BLaER1 (cell line): Measurements from ENCODE around the gene LCE7A.

ENCODE experiments used
- H3K27ac ChIP-seq: shearing (Covaris generic); formaldehyde crosslinking; 2 replicates; pipeline ENCODE4 v1.8.1; 2022
- H3K27me3 ChIP-seq: shearing (Covaris generic); formaldehyde crosslinking; 2 replicates; pipeline ENCODE4 v1.8.1; 2022
- H3K36me3 ChIP-seq: shearing (Covaris generic); formaldehyde crosslinking; 2 replicates; pipeline ENCODE4 v1.8.1; 2022
- H3K4me1 ChIP-seq: shearing (Covaris generic); formaldehyde crosslinking; 2 replicates; pipeline ENCODE4 v1.8.1; 2022
- H3K4me2 ChIP-seq: shearing (Covaris generic); formaldehyde crosslinking; 2 replicates; pipeline ENCODE4 v1.8.1; 2022
- H3K4me3 ChIP-seq: shearing (Covaris generic); formaldehyde crosslinking; 2 replicates; pipeline ENCODE4 v1.8.1; 2022
- H3K9ac ChIP-seq: shearing (Covaris generic); formaldehyde crosslinking; 2 replicates; pipeline ENCODE4 v1.8.1; 2022
- H3K9me3 ChIP-seq: shearing (Covaris generic); formaldehyde crosslinking; 2 replicates; pipeline ENCODE4 v1.8.1; 2022
- H4K20me1 ChIP-seq: shearing (Covaris generic); formaldehyde crosslinking; 2 replicates; pipeline ENCODE4 v1.8.1; 2022
- Cebpa-rat ChIP-seq: shearing (Covaris generic); IDR thresholded peaks from 2 replicates; pipeline ENCODE4 v1.8.1; 2022

LCE7A gene

GRCh38 chr1:152860129-152860528 lies 333 bp downstream of the LCE7A start:
- no peak overlapping the region for H3K4me3 ChIP-seq
- no peak for TF ChIP-seq Cebpa-rat
- H3K9ac ChIP-seq: no peak overlapping the region
- H3K27me3 ChIP-seq: no peaks in the 10 kb centered on the region
- no peaks in the 10 kb centered on the region for H3K9me3 ChIP-seq
- no peak overlapping the region for H3K27ac ChIP-seq
- no peaks in the 10 kb centered on the region for H3K4me1 ChIP-seq
- H3K36me3 ChIP-seq: no peaks in the 10 kb centered on the region
- H4K20me1 ChIP-seq: no peaks in the 10 kb centered on the region
- no peak overlapping the region for H3K4me2 ChIP-seq

GRCh38 chr1:152861374-152861773 lies 1.6 kb downstream of the LCE7A start:
- no peaks in the 10 kb centered on the region for H3K4me1 ChIP-seq
- no peaks in the 10 kb centered on the region for H3K27me3 ChIP-seq
- no peaks in the 10 kb centered on the region for H3K9me3 ChIP-seq
- no peak for TF ChIP-seq Cebpa-rat
- H4K20me1 ChIP-seq: no peaks in the 10 kb centered on the region
- no peaks in the 10 kb centered on the region for H3K36me3 ChIP-seq
- H3K4me2 ChIP-seq: no peak overlapping the region
- no peak overlapping the region for H3K9ac ChIP-seq
- no peak overlapping the region for H3K4me3 ChIP-seq
- H3K27ac ChIP-seq: no peak overlapping the region

- Histone ChIP-seq H3K4me1 (no peaks in the 10 kb centered on the region), H3K36me3 (no peaks in the 10 kb centered on the region), H3K9ac (no peak overlapping the region), H3K4me2 (no peak overlapping the region), H3K9me3 (no peaks in the 10 kb centered on the region), H4K20me1 (no peaks in the 10 kb centered on the region), H3K27ac (no peak overlapping the region), H3K4me3 (no peak overlapping the region), H3K27me3 (no peaks in the 10 kb centered on the region)
- no peak for TF ChIP-seq Cebpa-rat
Measured at GRCh38 chr1:152864443-152864842, 4.6 kb downstream of the LCE7A start.

GRCh38 chr1:152866321-152866720 lies 6.5 kb downstream of the LCE7A start:
- H3K27me3 ChIP-seq: no peaks in the 10 kb centered on the region
- no peaks in the 10 kb centered on the region for H4K20me1 ChIP-seq
- no peaks in the 10 kb centered on the region for H3K36me3 ChIP-seq
- H3K9me3 ChIP-seq: no peaks in the 10 kb centered on the region
- H3K9ac ChIP-seq: no peak overlapping the region
- no peak overlapping the region for H3K4me3 ChIP-seq
- TF ChIP-seq Cebpa-rat: no peak
- H3K4me1 ChIP-seq: no peaks in the 10 kb centered on the region
- no peak overlapping the region for H3K27ac ChIP-seq
- H3K4me2 ChIP-seq: no peak overlapping the region

GRCh38 chr1:152869808-152870419 lies 10.1 kb downstream of the LCE7A start:
- H3K27me3 ChIP-seq: no peaks in the 10 kb centered on the region
- no peak overlapping the region for H3K4me2 ChIP-seq
- H4K20me1 ChIP-seq: no peaks in the 10 kb centered on the region
- H3K27ac ChIP-seq: no peak overlapping the region
- no peak overlapping the region for H3K9ac ChIP-seq
- H3K36me3 ChIP-seq: no peaks in the 10 kb centered on the region
- no peaks in the 10 kb centered on the region for H3K9me3 ChIP-seq
- no peaks in the 10 kb centered on the region for H3K4me1 ChIP-seq
- no peak for TF ChIP-seq Cebpa-rat
- H3K4me3 ChIP-seq: no peak overlapping the region

GRCh38 chr1:152870831-152871730 lies 11.3 kb downstream of the LCE7A start:
- no peak overlapping the region for H3K9ac ChIP-seq
- H3K4me1 ChIP-seq: no peaks in the 10 kb centered on the region
- no peaks in the 10 kb centered on the region for H4K20me1 ChIP-seq
- H3K4me2 ChIP-seq: no peak overlapping the region
- H3K27me3 ChIP-seq: no peaks in the 10 kb centered on the region
- no peak for TF ChIP-seq Cebpa-rat
- H3K27ac ChIP-seq: no peak overlapping the region
- no peak overlapping the region for H3K4me3 ChIP-seq
- H3K36me3 ChIP-seq: no peaks in the 10 kb centered on the region
- no peaks in the 10 kb centered on the region for H3K9me3 ChIP-seq

GRCh38 chr1:152871731-152872126 lies 11.9 kb downstream of the LCE7A start:
- no peak for TF ChIP-seq Cebpa-rat
- no peak overlapping the region for H3K4me2 ChIP-seq
- no peaks in the 10 kb centered on the region for H3K36me3 ChIP-seq
- no peak overlapping the region for H3K4me3 ChIP-seq
- H3K27ac ChIP-seq: no peak overlapping the region
- no peaks in the 10 kb centered on the region for H3K9me3 ChIP-seq
- H4K20me1 ChIP-seq: no peaks in the 10 kb centered on the region
- H3K4me1 ChIP-seq: no peaks in the 10 kb centered on the region
- no peak overlapping the region for H3K9ac ChIP-seq
- H3K27me3 ChIP-seq: no peaks in the 10 kb centered on the region

- no peak for TF ChIP-seq Cebpa-rat
- Histone ChIP-seq H3K27ac (no peak overlapping the region), H4K20me1 (no peaks in the 10 kb centered on the region), H3K9ac (no peak overlapping the region), H3K4me2 (no peak overlapping the region), H3K4me3 (no peak overlapping the region), H3K4me1 (no peaks in the 10 kb centered on the region), H3K27me3 (no peaks in the 10 kb centered on the region), H3K36me3 (no peaks in the 10 kb centered on the region), H3K9me3 (no peaks in the 10 kb centered on the region)
Measured at GRCh38 chr1:152873495-152873894, 13.7 kb downstream of the LCE7A start.

- Histone ChIP-seq H3K4me1 (no peaks in the 10 kb centered on the region), H3K4me3 (no peak overlapping the region), H4K20me1 (no peaks in the 10 kb centered on the region), H3K36me3 (no peaks in the 10 kb centered on the region), H3K27me3 (no peaks in the 10 kb centered on the region), H3K4me2 (no peak overlapping the region), H3K27ac (no peak overlapping the region), H3K9me3 (no peaks in the 10 kb centered on the region), H3K9ac (no peak overlapping the region)
- no peak for TF ChIP-seq Cebpa-rat
Measured at GRCh38 chr1:152876827-152877226, 17.0 kb downstream of the LCE7A start.

- no peak within 1 kb of the TSS for H3K4me2 ChIP-seq
- no peaks in the 10 kb centered on the region for H3K9me3 ChIP-seq
- no peak within 1 kb of the TSS for H3K4me3 ChIP-seq
- H3K36me3 ChIP-seq: no peaks in the 10 kb centered on the region
- no peak within 1 kb of the TSS for H3K27ac ChIP-seq
- no peak within 1 kb of the TSS for H3K9ac ChIP-seq
- no peaks in the 10 kb centered on the region for H3K27me3 ChIP-seq
- TF ChIP-seq Cebpa-rat: no peak
- no peaks in the 10 kb centered on the region for H4K20me1 ChIP-seq
- H3K4me1 ChIP-seq: no peaks in the 10 kb centered on the region
Measured at GRCh38 chr1:152878042-152878441, 18.2 kb downstream of the LCE7A start, which contains the start of gene SMCP. Gene SMCP (plus strand): TSS chr1:152878322. CDS start chr1:152884423, 6,101 bp downstream.
